NT2/D1 (cell line): ENCODE measurements around the gene SLC41A1.

Experiments used
- SUZ12 ChIP-seq: IDR thresholded peaks from 2 replicates; pipeline ENCODE4 v1.6.1; 2011; ENCODE audit not compliant: insufficient read length, insufficient read depth; ENCODE audit errors: extremely low read depth
- YY1 ChIP-seq: IDR thresholded peaks from 2 replicates; pipeline ENCODE4 v1.6.1; 2011; ENCODE audit not compliant: insufficient read length, insufficient read depth
- ZNF274 ChIP-seq: IDR thresholded peaks from 2 replicates; pipeline ENCODE4 v1.6.1; 2011; ENCODE audit warnings: mild to moderate bottlenecking, low read depth, low read length

GRCh38 chr1:205812878-205813754 lies at the start of gene SLC41A1:
- no peak for TF ChIP-seq SUZ12
- TF ChIP-seq YY1: no peak
- TF ChIP-seq ZNF274: no peak
